ENCODE data around the gene GALNTL6.

DNA sequence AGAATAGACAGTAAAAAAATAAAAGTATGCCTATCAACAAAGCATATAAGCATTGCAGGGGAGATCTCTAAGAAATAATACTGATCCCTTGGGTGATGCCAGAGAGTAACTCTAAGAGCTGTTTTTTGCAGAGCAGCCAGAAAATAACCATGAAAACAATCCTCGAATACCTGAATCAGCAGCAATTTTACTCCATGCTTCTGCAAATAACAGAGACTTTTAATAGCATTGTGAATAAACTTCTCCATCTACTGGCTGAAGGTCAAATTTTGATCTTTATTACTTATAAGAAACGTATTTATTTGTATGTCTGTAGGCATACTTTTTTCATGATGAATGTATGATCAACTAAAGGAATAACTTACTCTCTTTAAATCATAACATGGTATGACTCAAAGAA, 334.5 kb downstream of the GALNTL6 start:
- no peak for TF ChIP-seq ZZZ3 (IDR thresholded peaks at IDR 0.05)
- TF ChIP-seq, protein P1, sequence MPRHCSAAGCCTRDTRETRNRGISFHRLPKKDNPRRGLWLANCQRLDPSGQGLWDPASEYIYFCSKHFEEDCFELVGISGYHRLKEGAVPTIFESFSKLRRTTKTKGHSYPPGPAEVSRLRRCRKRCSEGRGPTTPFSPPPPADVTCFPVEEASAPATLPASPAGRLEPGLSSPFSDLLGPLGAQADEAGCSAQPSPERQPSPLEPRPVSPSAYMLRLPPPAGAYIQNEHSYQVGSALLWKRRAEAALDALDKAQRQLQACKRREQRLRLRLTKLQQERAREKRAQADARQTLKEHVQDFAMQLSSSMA (CRISPR knock-in tag; IDR thresholded peaks at IDR 0.05): no peak
- no peak for TF ChIP-seq ZNF3 (CRISPR knock-in tag; IDR thresholded peaks at IDR 0.05)
- no peak for TF ChIP-seq ZNF766 (CRISPR knock-in tag; conservative IDR thresholded peaks at IDR 0.05)
- TF ChIP-seq, protein P2, sequence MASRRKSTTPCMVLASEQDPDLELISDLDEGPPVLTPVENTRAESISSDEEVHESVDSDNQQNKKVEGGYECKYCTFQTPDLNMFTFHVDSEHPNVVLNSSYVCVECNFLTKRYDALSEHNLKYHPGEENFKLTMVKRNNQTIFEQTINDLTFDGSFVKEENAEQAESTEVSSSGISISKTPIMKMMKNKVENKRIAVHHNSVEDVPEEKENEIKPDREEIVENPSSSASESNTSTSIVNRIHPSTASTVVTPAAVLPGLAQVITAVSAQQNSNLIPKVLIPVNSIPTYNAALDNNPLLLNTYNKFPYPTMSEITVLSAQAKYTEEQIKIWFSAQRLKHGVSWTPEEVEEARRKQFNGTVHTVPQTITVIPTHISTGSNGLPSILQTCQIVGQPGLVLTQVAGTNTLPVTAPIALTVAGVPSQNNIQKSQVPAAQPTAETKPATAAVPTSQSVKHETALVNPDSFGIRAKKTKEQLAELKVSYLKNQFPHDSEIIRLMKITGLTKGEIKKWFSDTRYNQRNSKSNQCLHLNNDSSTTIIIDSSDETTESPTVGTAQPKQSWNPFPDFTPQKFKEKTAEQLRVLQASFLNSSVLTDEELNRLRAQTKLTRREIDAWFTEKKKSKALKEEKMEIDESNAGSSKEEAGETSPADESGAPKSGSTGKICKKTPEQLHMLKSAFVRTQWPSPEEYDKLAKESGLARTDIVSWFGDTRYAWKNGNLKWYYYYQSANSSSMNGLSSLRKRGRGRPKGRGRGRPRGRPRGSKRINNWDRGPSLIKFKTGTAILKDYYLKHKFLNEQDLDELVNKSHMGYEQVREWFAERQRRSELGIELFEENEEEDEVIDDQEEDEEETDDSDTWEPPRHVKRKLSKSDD (conservative IDR thresholded peaks at IDR 0.05; ENCODE audit: low read length): no peak
- no peak for TF ChIP-seq RFX1 (IDR thresholded peaks at IDR 0.05)
- TF ChIP-seq HDAC6 (IDR thresholded peaks at IDR 0.05; ENCODE audit: low read depth, low read length): no peak

Measured in K562 (cell line).